ENCODE results near the gene EPN2.

Gene EPN2

GRCh38 chr17:19372011-19372370, 134.8 kb downstream of the EPN2 start:
- no peaks in the 10 kb centered on the region; the same call in 1 of the 2 replicates for H3F3A ChIP-seq (ENCODE audit: insufficient read depth)
- H3K36me3 ChIP-seq (ENCODE audit: low read length): no peaks in the 10 kb centered on the region
- no peaks in the 10 kb centered on the region; the same call in 1 of the 2 replicates for H4K20me1 ChIP-seq (ENCODE audit: low read depth, low read length)
- no peaks in the 10 kb centered on the region for H3K27me3 ChIP-seq (ENCODE audit: low read length)
- no peak overlapping the region for H2AFZ ChIP-seq (ENCODE audit: low read depth, low read length, severe bottlenecking)
- no peak overlapping the region for H3K4me2 ChIP-seq (ENCODE audit: low read depth, low read length, poor library complexity, severe bottlenecking)
- TF ChIP-seq EZH2phosphoT487 (conservative IDR thresholded peaks at IDR 0.05; ENCODE audit: low read length) (no peak), CTCF (IDR thresholded peaks at IDR 0.05; ENCODE audit: insufficient read depth, low read length, poor library complexity, severe bottlenecking) (no peak)
- H3K9me2 ChIP-seq (replicated peaks; ENCODE audit: insufficient read depth, low read length): no peaks in the 10 kb centered on the region
- no peak overlapping the region for H3K9ac ChIP-seq (ENCODE audit: low read length)
- H3K4me3 ChIP-seq (ENCODE audit: insufficient read depth, low read length, poor library complexity, severe bottlenecking): no peak overlapping the region
- H3K79me2 ChIP-seq (ENCODE audit: insufficient read depth, low read length): no peaks in the 10 kb centered on the region
- no peaks in the 10 kb centered on the region for H3K9me3 ChIP-seq (ENCODE audit: insufficient read depth, low read length)
- no peak overlapping the region for H3K27ac ChIP-seq (ENCODE audit: low read depth, low read length)

- Histone ChIP-seq H3K27me3 (ENCODE audit: low read length) (no peaks in the 10 kb centered on the region), H2AFZ (ENCODE audit: low read depth, low read length, severe bottlenecking) (no peak overlapping the region), H3K4me2 (ENCODE audit: low read depth, low read length, poor library complexity, severe bottlenecking) (no peak overlapping the region), H3K9me3 (ENCODE audit: insufficient read depth, low read length) (no peaks in the 10 kb centered on the region), H3F3A (ENCODE audit: insufficient read depth) (no peaks in the 10 kb centered on the region; the same call in 1 of the 2 replicates), H3K4me3 (ENCODE audit: insufficient read depth, low read length, poor library complexity, severe bottlenecking) (no peak overlapping the region), H3K79me2 (ENCODE audit: insufficient read depth, low read length) (no peaks in the 10 kb centered on the region), H3K36me3 (ENCODE audit: low read length) (no peaks in the 10 kb centered on the region), H3K9me2 (replicated peaks; ENCODE audit: insufficient read depth, low read length) (no peaks in the 10 kb centered on the region), H3K27ac (ENCODE audit: low read depth, low read length) (no peak overlapping the region), H3K9ac (ENCODE audit: low read length) (no peak overlapping the region), H4K20me1 (ENCODE audit: low read depth, low read length) (no peaks in the 10 kb centered on the region; the same call in 1 of the 2 replicates)
- TF ChIP-seq CTCF (IDR thresholded peaks at IDR 0.05; ENCODE audit: insufficient read depth, low read length, poor library complexity, severe bottlenecking) (no peak), EZH2phosphoT487 (conservative IDR thresholded peaks at IDR 0.05; ENCODE audit: low read length) (no peak)
Observed at GRCh38 chr17:19372439-19372838, 135.3 kb downstream of the EPN2 start.

GRCh38 chr17:19372866-19373504, 135.8 kb downstream of the EPN2 start:
- Histone ChIP-seq H3K4me2 (ENCODE audit: low read depth, low read length, poor library complexity, severe bottlenecking) (no peak overlapping the region), H3K27me3 (ENCODE audit: low read length) (no peaks in the 10 kb centered on the region), H4K20me1 (ENCODE audit: low read depth, low read length) (no peaks in the 10 kb centered on the region; the same call in 1 of the 2 replicates), H3F3A (ENCODE audit: insufficient read depth) (no peaks in the 10 kb centered on the region; the same call in 1 of the 2 replicates), H3K36me3 (ENCODE audit: low read length) (no peaks in the 10 kb centered on the region), H3K27ac (ENCODE audit: low read depth, low read length) (no peak overlapping the region), H3K9me3 (ENCODE audit: insufficient read depth, low read length) (no peaks in the 10 kb centered on the region), H3K9me2 (replicated peaks; ENCODE audit: insufficient read depth, low read length) (no peaks in the 10 kb centered on the region), H2AFZ (ENCODE audit: low read depth, low read length, severe bottlenecking) (no peak overlapping the region), H3K4me3 (ENCODE audit: insufficient read depth, low read length, poor library complexity, severe bottlenecking) (no peak overlapping the region), H3K9ac (ENCODE audit: low read length) (no peak overlapping the region), H3K79me2 (ENCODE audit: insufficient read depth, low read length) (no peaks in the 10 kb centered on the region)
- no peak for TF ChIP-seq CTCF (IDR thresholded peaks at IDR 0.05; ENCODE audit: insufficient read depth, low read length, poor library complexity, severe bottlenecking)
- no peak for TF ChIP-seq EZH2phosphoT487 (conservative IDR thresholded peaks at IDR 0.05; ENCODE audit: low read length)

Data from SU-DHL-6 (cell line).